Breast epithelium (tissue), 4 donors: ENCODE measurements around the gene NTRK2. TPM values are rescaled to one million over a fixed set of nuclear protein-coding genes. Genes with fewer than 3 reads are reported as not detected.

Source experiments
- DNase-seq, 2 donors: peaks; one replicate each; pipeline ENCODE4 v3.0.0-alpha.2; 2019; ENCODE audit warnings: low spot score in 2 of 2
- H3K27ac ChIP-seq, 2 donors: fragments of 200-600 bp; sonication (generic) in 1 of 2; one replicate each; pipeline ENCODE4 v1.5.1; 2016 to 2019; ENCODE audit warnings: mild to moderate bottlenecking in 1 of 2
- H3K27me3 ChIP-seq, 2 donors: fragments of 200-600 bp; sonication (generic) in 1 of 2; one replicate each; pipeline versions ENCODE4 v1.5.1 to v1.6.0; 2017 to 2019; ENCODE audit warnings: control low read depth in 1 of 2, mild to moderate bottlenecking in 1 of 2
- H3K36me3 ChIP-seq: fragments of 200-600 bp; one replicate; pipeline ENCODE4 v1.5.1; 2019
- H3K4me1 ChIP-seq, 2 donors: fragments of 200-600 bp; sonication (generic); one replicate each; pipeline ENCODE4 v1.5.1; 2016 to 2019; ENCODE audit warnings: control low read depth in 1 of 2
- H3K4me3 ChIP-seq, 3 donors: fragments of 200-600 bp; sonication (generic); 1 replicate in 2 of 3; 2 replicates in 1 of 3; pipeline ENCODE4 v1.5.1; 2016 to 2019; ENCODE audit warnings: mild to moderate bottlenecking in 3 of 3, moderate library complexity in 2 of 3
- H3K9me3 ChIP-seq, 2 donors: fragments of 200-600 bp; sonication (generic) in 1 of 2; one replicate each; pipeline ENCODE4 v1.5.1; 2016 to 2019; ENCODE audit warnings: control low read depth in 1 of 2
- POLR2A ChIP-seq: fragments of 450-650 bp; IDR thresholded peaks from one replicate; pipeline ENCODE4 v1.6.1; 2016; ENCODE audit warnings: antibody characterized with exemption, mild to moderate bottlenecking, moderate library complexity
- POLR2AphosphoS5 ChIP-seq, 3 donors: sonication (generic); formaldehyde crosslinking; IDR thresholded peaks; one replicate each; pipeline ENCODE4 v1.6.1; 2017; ENCODE audit warnings: antibody characterized with exemption in 3 of 3
- intact Hi-C: fragments of 100-400 bp; cut with DNase I; formaldehyde crosslinking; loops from one replicate; pipeline ENCODE4 v1.15.1; 2023; ENCODE audit warnings: low total_unique reads
- total RNA-seq, 3 donors: library from RNA; depleted of rRNA; stranded (reverse); fragments of >200 nt; gene quantifications; one replicate each; pipeline ENCODE4 v1.1.0, GENCODE V29; 2016
- TF ChIP-seq, protein P1 (sequence below), 3 donors: fragments of 450-650 bp; IDR thresholded peaks; one replicate each; pipeline ENCODE4 v1.5.1; 2016 to 2017; ENCODE audit warnings: antibody characterized with exemption in 3 of 3, mild to moderate bottlenecking in 3 of 3, moderate library complexity in 3 of 3

Gene NTRK2
- total RNA-seq, 3 donors from 2014 or later: 25.9 to 134 (median 112) TPM

DNA sequence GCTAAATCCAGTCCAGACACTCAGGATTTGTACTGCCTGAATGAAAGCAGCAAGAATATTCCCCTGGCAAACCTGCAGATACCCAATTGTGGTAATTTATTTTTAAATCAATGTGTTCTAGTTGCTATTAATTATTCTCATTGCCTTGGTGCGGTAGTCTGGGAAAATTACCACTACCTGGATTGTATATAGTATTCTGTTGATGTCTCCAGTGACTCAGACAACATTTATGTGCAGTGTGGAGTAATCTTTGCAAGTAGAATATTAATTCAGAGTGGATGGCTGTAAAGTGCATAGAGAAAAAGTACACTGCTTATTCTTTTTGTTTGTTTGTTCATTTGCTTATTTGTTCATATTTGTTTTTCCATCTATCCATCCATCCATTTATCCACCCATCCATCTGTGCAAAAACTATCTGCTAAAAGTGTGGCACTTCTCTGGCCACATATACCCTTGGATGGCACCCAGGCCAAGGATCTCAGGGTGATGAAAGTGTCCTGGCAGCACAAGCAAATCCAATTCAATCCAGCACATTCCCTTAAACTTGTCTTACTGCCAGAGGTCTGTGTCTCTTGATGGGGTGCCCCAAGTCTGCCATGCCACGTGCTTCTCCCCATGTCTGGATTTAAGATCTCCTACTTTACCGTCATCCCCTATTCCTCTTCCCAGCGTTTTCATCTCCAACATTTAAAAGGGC lies 41.3 kb downstream of the NTRK2 start:
- H3K9me3 ChIP-seq: no peaks in the 10 kb centered on the region
- no peaks in the 10 kb centered on the region for H3K27me3 ChIP-seq
- TF ChIP-seq, protein P1, sequence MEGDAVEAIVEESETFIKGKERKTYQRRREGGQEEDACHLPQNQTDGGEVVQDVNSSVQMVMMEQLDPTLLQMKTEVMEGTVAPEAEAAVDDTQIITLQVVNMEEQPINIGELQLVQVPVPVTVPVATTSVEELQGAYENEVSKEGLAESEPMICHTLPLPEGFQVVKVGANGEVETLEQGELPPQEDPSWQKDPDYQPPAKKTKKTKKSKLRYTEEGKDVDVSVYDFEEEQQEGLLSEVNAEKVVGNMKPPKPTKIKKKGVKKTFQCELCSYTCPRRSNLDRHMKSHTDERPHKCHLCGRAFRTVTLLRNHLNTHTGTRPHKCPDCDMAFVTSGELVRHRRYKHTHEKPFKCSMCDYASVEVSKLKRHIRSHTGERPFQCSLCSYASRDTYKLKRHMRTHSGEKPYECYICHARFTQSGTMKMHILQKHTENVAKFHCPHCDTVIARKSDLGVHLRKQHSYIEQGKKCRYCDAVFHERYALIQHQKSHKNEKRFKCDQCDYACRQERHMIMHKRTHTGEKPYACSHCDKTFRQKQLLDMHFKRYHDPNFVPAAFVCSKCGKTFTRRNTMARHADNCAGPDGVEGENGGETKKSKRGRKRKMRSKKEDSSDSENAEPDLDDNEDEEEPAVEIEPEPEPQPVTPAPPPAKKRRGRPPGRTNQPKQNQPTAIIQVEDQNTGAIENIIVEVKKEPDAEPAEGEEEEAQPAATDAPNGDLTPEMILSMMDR (IDR thresholded peaks at IDR 0.05): no peak
- TF ChIP-seq POLR2A: no peak
- no peak for TF ChIP-seq POLR2AphosphoS5 (IDR thresholded peaks at IDR 0.05)
- no peaks in the 10 kb centered on the region for H3K4me1 ChIP-seq
- H3K4me3 ChIP-seq: no peak overlapping the region
- H3K27ac ChIP-seq: peak overlapping the region; percentile 76 to 86
- intact Hi-C loops: no loop called here
- no peak for DNase-seq
- H3K36me3 ChIP-seq: no peaks in the 10 kb centered on the region

DNA sequence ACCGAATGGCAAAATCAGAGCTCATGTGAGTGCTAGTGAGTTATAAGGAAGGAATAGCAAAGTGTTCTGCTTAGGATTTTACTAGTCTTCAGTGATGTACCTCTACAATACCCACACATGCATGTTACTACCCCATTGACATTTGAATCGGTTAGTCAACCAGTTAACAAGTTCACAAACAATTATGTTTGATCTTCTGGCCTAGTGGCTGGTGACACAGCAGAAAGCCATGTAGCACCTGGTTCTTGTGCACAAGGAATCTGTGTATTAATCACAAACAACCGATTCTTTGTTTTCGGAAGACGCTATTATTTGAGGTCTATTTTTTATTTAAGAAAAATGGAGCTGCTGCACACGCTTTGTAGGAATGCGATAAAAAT lies 41.9 kb downstream of the NTRK2 start:
- H3K4me3 ChIP-seq: no peak overlapping the region
- H3K27ac ChIP-seq: peak overlapping the region; percentile 76 to 86
- intact Hi-C loops: no loop called here
- TF ChIP-seq POLR2AphosphoS5 (IDR thresholded peaks at IDR 0.05) (no peak), POLR2A (no peak)
- TF ChIP-seq, protein P1 (IDR thresholded peaks at IDR 0.05): no peak
- H3K27me3 ChIP-seq: no peaks in the 10 kb centered on the region
- no peak for DNase-seq
- H3K9me3 ChIP-seq: no peaks in the 10 kb centered on the region
- no peaks in the 10 kb centered on the region for H3K4me1 ChIP-seq
- no peaks in the 10 kb centered on the region for H3K36me3 ChIP-seq

DNA sequence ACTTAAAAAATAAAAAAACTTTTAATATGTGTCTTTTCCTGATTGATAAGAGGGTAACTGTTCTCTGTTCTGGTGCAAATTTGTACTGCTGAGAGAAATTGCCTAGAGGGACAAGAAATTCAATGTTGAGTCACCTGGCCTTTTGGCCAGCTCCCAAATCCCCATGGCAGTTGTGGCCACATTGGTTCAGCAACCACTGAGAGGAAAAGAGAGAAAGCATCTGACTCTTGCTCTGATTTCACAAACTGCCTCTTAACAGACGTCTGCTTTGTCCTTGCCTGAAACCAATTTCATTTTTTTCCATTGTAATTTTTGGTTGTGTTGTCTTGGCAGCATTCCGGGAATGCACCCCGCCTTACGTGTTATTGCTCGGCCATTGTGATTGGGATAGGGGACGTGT lies 42.4 kb downstream of the NTRK2 start:
- no peaks in the 10 kb centered on the region for H3K27me3 ChIP-seq
- H3K4me1 ChIP-seq: no peaks in the 10 kb centered on the region
- peak; percentile 71 to 90 for DNase-seq
- TF ChIP-seq POLR2AphosphoS5 (IDR thresholded peaks at IDR 0.05): peak in 1 of 3 donors; percentile 69
- TF ChIP-seq, protein P1 (IDR thresholded peaks at IDR 0.05): no peak
- no peak overlapping the region for H3K4me3 ChIP-seq
- no peaks in the 10 kb centered on the region for H3K9me3 ChIP-seq
- intact Hi-C loops: no loop called here
- peak overlapping the region; percentile 61 to 86 for H3K27ac ChIP-seq
- H3K36me3 ChIP-seq: no peaks in the 10 kb centered on the region

DNA sequence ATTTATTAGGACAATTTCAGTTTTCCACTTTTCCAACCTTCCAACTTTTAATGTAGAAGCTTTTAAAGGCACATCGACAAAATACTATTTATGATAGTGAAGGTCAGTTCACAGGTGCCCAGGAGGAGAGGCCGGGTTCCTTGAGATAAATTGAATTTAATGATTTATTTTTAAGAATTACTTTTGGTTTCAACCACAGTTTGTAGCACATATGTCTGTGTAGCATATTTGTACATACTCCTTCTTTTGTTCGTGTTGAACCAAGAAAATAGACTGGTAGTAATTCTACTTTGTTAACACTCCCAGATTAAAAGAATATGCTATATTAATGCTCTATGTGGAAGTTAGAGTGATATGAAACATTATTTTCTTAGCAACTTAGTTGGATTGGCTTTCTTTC lies 46.7 kb downstream of the NTRK2 start:
- H3K9me3 ChIP-seq: no peaks in the 10 kb centered on the region
- no peaks in the 10 kb centered on the region for H3K27me3 ChIP-seq
- no peak overlapping the region for H3K27ac ChIP-seq
- H3K36me3 ChIP-seq: no peaks in the 10 kb centered on the region
- no peak overlapping the region for H3K4me3 ChIP-seq
- TF ChIP-seq, protein P1 (IDR thresholded peaks at IDR 0.05): no peak
- no peak for TF ChIP-seq POLR2AphosphoS5 (IDR thresholded peaks at IDR 0.05)
- no peak for TF ChIP-seq POLR2A
- no peak for DNase-seq
- no peaks in the 10 kb centered on the region for H3K4me1 ChIP-seq
- intact Hi-C loops: no loop called here

- Histone ChIP-seq H3K9me3 (no peaks in the 10 kb centered on the region), H3K27me3 (no peaks in the 10 kb centered on the region), H3K27ac (no peak overlapping the region), H3K4me3 (no peak overlapping the region), H3K4me1 (no peaks in the 10 kb centered on the region), H3K36me3 (no peaks in the 10 kb centered on the region)
- intact Hi-C loops: no loop called here
- DNase-seq: no peak
- TF ChIP-seq POLR2A (no peak), POLR2AphosphoS5 (IDR thresholded peaks at IDR 0.05) (no peak)
- TF ChIP-seq, protein P1 (IDR thresholded peaks at IDR 0.05): no peak
Observed at GRCh38 chr9:84718476-84718875, 48.9 kb downstream of the NTRK2 start.
